HG03575 (cell line): Measurements from ENCODE around the gene MGST3.
"Not testable (repeated sequence)": the region's sequence is repeated elsewhere in the genome, so short reads cannot be mapped to it uniquely, and the experiment has no call there.

Source experiments
- ATAC-seq: cut with Tn5 transposase; IDR thresholded peaks from one replicate; pipeline ENCODE4 v1.9.1; 2021; ENCODE audit not compliant: unreplicated experiment, insufficient number of reproducible peaks, low FRiP score; ENCODE audit errors: extremely low read depth

Gene MGST3

DNA sequence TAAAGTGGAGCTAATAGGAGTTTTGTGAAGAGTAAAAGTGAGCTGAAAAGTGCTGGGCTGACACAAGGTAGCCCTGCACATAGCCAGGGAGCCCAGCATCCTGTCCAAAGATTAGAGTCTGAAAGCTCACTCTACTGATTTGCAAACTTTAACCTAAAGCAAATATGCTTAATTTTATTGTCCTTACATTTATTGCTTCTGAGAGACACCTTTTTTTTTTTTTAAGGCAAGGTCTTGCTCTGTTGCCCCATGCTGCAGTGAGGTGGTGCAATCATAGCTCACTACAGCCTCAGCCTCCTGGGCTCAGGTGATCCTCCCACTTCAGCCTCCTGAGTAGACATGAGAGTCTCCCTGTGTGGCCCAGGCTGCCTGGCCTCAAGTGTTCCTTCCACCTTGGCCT, 16.5 kb downstream of the MGST3 start:
- no peak for ATAC-seq

- no peak for ATAC-seq
These were observed 16.9 kb downstream of the MGST3 start for GRCh38 chr1:165647970-165648369.

GRCh38 chr1:165648919-165649572, 18.0 kb downstream of the MGST3 start:
- no peak for ATAC-seq

GRCh38 chr1:165650981-165651625, 20.1 kb downstream of the MGST3 start:
- no peak for ATAC-seq

GRCh38 chr1:165658766-165659580, 27.9 kb downstream of the MGST3 start:
- not testable (repeated sequence) for ATAC-seq

DNA sequence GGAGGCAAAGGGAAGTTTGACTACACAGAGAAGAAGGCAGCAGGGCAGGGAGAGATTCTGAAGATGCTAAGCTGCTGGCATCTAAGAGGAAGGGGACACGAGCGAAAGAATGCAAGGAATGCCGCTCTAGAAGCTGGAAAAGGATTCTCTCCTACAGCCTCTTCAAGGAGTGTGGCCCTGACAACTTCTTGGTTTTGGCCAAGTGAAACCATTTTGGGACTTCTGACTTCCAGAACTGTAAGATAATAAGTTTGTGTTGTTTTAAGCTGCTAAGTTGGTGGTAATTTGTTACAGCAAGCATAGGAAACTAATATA, 28.5 kb downstream of the MGST3 start:
- no peak for ATAC-seq

DNA sequence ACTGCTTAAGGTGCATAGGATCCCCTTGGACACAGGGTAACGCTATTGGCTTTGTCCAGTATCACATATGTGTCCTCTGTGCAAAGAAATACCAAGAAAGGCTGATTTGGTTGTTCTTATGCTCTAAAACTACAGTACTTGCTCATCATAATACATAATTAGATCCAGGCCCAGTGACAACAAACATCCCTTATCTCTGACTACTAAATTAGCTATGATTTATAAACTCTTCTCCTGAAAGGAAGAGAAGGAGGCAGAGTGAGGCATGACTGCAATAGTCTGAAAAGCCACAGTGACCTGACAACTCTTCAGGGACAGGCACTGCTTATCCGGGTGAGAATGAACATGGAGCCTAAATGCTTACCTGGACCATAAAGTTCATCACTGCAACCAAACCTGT, 30.7 kb downstream of the MGST3 start:
- no peak for ATAC-seq

DNA sequence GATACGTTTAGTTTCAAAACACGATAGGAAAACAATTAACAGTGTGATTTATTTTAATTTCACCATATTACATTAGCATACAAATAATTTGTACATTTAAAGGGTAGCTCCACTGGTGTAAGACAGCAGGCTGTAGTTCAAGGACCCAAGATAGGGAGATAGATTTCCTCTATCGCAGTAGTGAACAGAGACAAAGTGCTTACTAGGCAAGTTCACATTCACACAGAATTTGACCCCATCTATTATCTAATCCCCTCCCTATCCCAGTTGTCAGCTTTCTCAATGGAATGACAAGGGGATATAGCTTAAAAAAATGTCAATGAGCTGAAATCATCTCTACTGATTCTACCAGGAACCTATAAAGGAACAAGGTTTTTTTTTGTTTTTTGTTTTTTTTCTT, 31.2 kb downstream of the MGST3 start:
- ATAC-seq = no peak

DNA sequence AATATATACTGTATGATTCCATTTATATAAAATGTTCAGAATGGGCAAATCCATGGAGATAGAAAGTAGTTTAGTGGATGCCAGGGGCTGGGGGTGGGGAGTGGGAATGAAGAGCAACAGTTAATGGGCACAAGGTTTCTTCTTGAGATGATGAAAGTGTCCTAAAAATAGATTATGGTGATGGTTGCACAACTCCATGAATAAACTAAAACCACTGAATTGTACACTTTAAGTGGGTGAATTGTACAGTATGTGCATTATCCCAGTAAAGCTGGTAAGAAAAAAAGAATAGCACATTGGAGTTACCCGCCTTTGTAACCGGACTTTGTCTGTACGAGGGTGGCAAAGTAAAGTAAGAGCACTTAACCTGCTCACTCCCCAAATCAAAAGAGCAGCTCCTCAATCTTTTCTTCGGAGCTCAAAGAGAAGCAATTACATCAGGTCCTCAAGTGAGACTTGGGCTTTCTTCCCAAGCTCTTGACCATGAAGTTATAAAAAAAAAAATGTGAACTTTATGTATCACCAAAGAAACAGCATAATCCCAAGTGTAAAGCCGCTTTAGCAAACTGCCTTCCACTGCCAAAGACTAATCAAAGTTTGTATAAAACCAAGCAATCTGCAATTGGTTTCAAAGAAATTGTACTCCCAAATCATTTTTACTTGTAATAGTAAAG, 35.3 kb downstream of the MGST3 start:
- no peak for ATAC-seq

DNA sequence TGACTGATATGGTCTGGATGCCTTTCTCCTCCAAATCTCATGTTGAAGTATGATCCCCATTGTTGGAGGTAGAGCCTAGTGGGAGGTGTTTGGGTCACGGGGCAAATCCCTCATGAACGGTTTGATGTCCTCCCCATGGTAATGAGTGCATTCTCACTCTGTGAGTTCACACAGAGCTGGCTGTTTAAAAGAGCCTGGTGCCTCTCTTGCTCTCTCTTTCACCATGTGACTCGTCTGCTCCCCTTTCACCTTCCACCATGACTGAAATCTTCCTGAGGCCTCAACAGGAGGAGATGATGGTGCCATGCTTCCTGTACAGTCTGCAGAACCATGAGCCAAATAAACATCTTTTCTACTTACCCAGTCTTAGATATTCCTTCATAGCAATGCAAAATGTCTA, 37.1 kb downstream of the MGST3 start:
- no peak for ATAC-seq

DNA sequence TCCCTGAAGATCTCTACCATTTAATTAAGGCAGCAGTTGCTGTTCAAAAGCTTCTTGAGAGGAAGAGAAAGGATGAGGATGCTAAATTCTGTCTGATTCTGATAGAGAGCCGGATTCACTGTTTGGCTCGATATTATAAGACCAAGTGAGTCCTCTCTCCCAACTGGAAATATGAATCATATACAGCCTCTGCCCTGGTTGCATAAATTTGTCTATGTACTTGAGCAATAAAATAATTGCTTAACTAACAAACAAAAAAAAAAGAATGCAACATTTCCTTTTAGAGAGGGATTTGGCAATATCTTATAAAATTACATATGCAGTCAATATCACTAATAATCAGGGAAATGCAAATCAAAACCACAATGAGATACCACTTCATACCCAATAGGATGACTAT, 40.5 kb downstream of the MGST3 start:
- no peak for ATAC-seq

DNA sequence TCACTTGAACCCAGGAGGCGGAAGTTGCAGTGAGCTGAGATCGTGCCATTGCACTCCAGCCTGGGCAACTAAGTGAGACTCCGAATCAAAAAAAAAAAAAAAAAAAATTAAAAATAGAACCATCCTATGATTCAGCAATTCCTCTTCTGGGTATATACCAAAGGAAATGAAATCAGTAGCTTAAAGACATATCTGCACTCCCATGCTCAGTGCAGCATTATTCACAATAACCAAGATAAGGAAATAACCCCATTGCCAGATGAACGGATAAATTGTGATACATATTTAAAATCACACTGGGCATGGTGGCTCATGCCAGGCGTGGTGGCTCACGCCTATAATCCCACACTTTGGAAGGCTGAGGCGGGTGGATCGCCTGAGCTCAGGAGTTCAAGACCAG, 43.6 kb downstream of the MGST3 start:
- no peak for ATAC-seq

DNA sequence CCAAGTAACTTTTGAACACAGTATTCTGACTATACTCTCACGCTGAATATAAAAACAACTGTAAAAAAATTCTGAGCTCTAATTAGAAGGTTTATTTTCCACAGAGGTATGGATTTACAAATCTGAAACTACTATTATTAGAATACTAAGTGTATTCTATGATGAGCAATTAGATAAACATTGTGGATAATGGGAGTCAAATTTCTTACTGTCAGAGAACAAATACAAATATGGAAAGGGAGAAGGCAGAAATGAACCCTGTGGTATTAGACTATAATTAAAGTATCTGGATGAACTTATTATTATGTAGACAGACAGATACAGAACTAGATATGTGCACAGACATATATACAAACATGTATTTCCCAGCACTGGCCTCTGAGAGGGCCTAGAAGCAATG, 44.8 kb downstream of the MGST3 start:
- ATAC-seq = no peak

DNA sequence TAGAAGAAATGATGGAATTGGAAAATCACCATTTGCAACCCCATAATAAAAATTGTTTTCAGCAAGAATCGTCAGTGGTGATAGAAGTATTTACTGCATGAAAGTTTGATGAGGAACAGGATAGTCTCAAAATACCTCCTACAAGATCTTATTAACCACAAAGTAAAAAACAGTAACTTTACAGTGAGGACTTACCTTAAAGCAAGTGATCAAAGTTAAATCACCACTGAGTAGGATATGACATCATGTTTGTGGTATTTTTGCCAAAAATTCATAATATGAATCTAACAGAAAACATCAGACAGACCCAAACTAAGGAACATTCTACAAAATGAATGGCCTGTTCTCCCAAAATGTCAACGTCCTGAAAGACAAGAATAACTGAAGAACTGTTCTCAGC, 47.5 kb downstream of the MGST3 start:
- no peak for ATAC-seq

- no peak for ATAC-seq
These were observed 48.4 kb downstream of the MGST3 start for GRCh38 chr1:165679282-165680036.

DNA sequence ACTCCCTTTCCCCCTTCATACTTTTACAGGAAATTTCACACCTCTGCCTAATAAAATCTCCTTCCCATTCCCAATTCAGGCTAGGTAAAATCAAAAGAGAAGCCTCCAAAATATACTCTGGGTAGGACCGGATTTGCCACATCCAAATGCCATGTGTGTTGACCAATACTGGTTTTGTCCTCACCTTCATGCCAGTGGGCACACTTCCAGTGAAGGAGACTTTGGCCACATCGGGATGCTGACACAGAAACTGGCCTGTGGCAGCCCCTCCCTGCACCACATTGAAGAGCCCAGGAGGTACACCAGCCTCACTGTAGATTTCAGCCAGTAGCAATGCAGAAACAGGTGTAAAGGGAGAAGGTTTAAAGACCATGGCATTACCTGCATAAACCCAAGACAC, 49.3 kb downstream of the MGST3 start:
- ATAC-seq = no peak

- ATAC-seq = not testable (repeated sequence)
These were observed 49.7 kb downstream of the MGST3 start for GRCh38 chr1:165680773-165681172.

DNA sequence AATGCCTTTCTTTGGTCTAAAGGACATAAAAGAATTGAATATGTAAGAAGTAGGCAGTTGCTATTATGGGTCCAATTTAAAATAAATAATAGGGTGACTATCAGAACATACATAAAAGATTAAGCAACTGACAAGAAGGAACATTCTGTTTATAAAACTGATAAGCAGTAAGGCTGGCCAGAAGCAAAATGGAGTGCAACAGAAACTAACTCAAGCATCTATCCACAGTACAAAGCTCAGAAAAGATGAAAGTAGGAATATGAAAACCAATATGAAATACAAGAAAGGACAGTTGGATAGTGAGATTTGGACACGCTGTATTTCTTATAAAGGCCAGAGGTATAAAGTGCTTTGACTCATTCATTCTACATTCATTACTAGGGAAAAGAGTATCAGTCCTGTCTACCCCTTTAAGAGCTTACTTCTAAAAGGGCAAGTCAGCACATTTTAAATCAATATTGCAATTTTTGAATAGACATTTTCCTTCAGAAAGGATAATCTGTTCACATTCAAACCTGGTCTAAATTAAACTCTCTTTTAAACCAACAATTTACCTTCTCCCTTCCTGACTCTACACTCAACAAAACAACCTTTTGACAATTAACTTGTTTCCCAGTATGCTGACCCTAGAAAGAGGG, 52.9 kb downstream of the MGST3 start:
- ATAC-seq = no peak
